Stimulated activated CD8-positive, alpha-beta memory T cell treated with anti-CD3 and anti-CD28 coated beads, Interleukin-15, amount 100 ng/mL, for 4 hours (primary cell): ENCODE measurements around the gene LDB2.

ENCODE experiments used
- DNase-seq, 2 donors: peaks; one replicate each; pipeline ENCODE4 v3.0.0-alpha.2; 2020; ENCODE audit warnings: low read depth in 2 of 2

The LDB2 gene

GRCh38 chr4:16802044-16802443 is 96.4 kb downstream of the LDB2 start:
- no peak for DNase-seq

DNA sequence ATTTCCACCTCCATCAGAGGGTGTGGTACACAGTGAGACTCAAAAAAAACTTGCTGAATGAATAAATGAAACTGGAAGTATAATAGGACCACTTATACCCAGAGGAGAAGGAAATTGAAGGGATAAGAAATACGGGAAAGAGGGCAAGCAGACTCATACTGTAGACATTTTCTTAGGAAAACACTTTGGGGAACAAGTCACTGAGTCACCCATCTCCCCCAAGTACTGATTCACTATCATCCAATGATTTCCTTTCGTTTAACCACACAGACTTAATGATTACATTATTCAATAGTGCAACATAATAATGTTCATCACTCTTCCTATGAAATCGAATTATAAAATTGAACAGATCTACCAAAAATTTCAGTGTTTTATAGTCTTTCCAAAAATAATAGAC is 97.1 kb downstream of the LDB2 start:
- DNase-seq, result no peak

GRCh38 chr4:16794816-16795445 is 103.5 kb downstream of the LDB2 start:
- DNase-seq, result no peak

GRCh38 chr4:16791460-16791859 is 107.0 kb downstream of the LDB2 start:
- no peak for DNase-seq

DNA sequence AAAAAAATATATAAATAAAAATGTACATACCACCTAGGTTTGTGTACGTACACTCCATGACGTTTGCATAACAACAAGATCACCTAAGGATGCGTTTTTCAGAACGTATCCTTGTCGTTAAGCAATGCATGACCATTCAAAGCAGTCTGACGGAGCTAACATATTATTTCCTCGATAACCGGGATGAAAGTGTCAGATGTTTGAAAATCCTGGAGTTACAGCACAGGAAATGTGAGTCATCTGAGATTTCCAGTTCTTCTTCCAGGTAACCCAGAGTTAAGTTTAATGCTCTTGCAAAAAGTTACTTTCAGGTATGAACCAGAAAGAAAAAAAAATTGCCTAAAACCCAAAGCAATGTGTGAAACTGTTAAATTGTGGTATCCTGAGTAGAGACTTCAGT is 107.9 kb downstream of the LDB2 start:
- no peak for DNase-seq

GRCh38 chr4:16788868-16789267 is 109.6 kb downstream of the LDB2 start:
- no peak for DNase-seq

DNA sequence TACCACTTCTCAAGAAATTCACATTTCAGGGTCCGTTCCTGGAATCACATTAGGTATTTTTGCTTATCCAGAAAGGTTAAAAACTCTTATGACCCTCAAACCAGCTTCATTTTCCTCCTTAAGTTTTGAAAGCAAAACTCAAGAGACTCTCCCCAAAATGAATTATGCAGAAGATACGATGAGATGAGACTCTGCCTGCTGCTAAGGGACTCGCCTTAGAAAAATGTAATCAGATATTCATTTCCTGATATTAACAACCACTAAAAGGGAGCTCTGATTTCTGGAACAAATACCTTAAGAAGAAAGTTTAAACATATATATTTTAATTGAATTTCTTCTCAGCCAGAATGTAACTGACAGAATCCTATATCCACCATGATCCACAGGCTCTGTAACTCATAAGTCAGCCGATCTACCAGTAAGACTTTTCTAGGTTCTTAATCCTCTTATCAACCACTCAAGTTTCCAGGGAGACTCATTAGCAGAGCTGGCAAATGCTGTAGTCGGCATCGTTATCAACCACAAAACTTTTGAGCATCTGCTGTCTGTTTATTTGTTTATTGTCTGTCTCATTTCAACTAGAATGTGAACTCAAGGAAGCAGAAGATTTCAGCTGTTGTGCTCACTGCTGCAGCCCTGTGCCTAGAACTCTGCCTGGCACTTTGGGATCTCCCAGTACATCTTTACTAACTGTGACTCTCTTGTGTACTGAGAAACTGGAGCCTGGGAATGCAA is 112.5 kb downstream of the LDB2 start:
- no peak for DNase-seq

DNA sequence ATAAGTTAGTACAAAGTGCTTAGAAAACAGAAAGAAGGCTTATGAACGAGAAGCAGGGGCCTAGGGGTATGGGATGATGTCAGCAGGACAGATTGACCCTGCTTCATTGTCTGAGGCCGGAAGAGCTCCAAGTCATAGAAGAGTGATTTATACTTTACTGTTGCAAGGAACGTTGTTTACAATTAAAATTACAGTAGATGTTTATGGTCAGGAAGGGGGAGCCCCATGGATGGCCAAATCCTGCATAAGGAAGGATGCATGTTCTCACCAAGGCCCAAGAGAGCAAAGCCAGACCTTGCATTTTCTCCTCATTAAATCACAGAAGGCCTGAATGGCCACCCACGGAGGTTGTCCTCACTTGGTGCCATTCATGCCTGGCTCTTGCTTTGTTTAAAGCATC is 115.3 kb downstream of the LDB2 start:
- no peak for DNase-seq

- DNase-seq, result no peak
These were observed 119.3 kb downstream of the LDB2 start for GRCh38 chr4:16779028-16779675.

- DNase-seq, result no peak
These were observed 120.7 kb downstream of the LDB2 start for GRCh38 chr4:16777726-16778125.

DNA sequence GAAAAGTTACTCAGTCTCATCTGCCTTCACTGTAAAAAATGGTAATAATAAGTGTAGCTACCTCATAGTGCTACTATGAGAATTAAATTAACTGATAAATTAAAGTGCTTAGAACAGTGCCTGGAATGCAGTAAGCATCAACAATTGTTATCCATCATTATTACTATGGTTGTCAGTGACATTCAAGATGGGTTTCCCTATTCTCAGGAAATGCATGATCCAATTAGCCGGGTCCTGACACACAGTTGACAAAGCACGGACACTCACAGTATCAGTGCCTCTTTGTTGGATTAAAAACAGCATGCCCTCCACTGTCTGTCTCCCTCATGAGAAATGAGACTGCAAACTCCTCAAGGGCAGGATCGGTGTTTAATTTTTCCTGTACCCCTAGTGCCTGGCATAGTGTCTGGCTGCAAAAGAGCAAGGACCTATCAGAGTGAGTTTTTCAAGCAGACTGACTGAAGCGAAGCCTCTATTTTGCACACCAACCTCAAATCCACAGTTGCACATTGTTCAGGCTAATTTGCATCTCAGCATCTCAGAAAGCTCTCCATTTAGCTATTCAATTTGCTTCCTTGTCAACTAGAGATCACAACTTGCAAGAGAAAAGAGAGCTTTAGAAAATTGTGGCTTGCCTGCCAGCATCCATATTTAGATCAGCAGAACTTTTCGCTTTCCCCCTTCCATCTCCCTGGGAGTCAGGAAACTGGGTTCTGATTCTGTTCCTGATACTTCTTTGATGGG is 122.9 kb downstream of the LDB2 start:
- DNase-seq, result no peak

DNA sequence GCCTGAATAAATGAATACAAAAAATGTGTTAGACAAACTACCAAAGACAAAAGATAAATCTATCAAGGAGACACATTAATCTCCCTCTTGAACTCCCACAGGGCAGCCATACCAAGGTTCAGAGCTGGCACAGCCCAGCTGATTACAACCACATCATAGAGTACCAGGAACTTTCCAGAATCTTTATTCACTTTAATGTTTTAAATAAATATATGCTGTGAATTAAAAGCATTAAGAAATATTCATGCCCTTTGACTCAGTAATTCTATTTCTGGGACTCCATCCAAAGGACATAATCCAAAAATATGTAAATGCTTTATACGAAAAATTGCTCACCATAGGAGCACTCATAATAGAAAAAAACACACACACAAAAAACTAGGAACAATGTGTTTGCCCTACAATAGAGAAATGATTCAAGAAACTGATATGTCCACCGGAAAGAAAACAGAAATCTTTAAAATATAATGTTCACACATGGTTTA is 126.0 kb downstream of the LDB2 start:
- no peak for DNase-seq

GRCh38 chr4:16770710-16771285 is 127.6 kb downstream of the LDB2 start:
- no peak for DNase-seq

DNA sequence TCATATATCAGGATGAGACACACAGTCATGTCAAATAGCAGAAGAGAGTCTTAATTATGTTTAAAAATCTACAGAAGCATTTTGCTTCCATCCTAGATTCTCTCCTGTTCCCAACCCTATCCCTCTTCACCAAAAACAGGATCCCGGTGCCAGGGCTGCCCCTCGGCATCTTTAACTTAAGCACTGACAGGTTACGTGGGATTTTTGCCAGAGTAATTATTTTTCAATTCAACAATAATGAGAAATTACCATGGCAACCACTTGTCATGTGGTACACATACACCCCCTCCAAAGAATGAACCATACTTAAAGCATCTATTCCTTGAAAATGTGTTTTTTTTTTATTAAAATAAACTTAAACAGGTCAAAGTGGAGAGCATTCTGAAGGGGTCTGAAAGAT is 130.6 kb downstream of the LDB2 start:
- DNase-seq, result no peak

GRCh38 chr4:16767251-16767650 is 131.2 kb downstream of the LDB2 start:
- DNase-seq, result no peak

- DNase-seq, result no peak
These were observed 132.9 kb downstream of the LDB2 start for GRCh38 chr4:16765546-16765945.

DNA sequence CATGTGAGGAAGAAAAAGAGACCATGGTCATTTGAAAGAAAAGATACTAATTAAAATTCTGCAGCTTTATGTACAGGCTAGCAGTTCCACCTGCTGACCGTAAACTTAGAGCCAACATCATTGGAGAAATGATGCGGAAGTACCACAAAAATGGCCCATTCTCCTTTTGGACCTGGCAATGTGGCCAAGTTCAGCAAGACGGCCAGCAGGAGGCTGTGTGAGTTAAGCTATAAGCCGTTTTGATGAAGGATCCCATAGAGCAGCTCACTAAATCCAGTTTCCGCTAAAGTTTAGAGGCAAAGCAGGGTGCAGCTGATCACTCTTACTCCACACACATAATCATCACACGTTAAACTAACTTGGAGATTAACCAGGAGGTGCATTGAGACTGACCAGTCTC is 133.8 kb downstream of the LDB2 start:
- DNase-seq, result no peak

GRCh38 chr4:16760617-16761363 is 137.7 kb downstream of the LDB2 start:
- DNase-seq, result no peak

DNA sequence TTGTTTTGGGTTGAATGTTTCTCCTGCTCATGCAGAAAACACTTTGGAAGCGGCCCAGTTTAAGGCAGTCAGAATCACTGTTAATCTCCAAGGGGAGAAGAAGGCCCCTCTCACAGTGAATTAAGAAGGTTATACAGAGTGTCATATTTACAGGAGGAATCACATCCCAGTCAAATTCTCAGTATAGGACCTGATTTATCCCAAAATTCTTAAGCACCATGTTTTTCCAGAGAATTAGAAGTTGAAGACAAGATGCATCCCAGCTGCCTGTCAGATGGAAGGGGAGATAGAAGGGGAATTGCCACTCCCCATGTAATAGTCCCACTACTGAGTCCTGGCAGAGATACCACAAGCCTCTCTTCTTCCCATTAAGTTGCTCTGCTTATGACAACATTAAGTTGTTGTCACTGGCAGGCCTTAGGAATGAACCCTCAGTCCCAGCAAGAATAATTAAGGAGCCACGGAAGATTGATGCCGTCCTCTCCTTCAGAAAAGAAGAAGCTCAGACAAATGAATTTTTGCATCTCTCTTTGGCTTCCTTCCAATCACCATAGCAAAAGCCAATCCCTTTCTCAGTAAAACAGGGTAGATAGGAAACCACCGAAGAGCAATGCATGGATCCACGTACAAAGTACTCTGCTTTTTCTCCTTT is 138.4 kb downstream of the LDB2 start:
- no peak for DNase-seq

DNA sequence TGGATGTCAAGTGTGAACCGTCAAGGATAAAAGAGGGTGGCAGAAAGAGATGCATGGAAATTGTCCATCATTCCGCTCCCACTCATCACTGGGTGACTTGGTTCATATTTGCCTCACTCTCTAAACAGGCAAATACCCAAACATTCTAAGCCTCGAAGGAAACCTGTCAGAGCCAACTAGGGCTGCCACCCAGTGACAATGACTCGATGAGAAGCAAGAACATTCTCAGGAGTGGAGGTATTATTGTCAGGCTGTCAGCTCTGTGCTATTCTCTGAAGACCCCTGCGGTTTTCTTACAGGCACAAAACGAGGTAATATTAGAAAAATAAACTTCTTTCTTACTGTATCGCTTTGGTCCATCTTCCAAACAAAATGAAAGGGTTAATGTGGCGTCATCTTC is 139.6 kb downstream of the LDB2 start:
- no peak for DNase-seq

DNA sequence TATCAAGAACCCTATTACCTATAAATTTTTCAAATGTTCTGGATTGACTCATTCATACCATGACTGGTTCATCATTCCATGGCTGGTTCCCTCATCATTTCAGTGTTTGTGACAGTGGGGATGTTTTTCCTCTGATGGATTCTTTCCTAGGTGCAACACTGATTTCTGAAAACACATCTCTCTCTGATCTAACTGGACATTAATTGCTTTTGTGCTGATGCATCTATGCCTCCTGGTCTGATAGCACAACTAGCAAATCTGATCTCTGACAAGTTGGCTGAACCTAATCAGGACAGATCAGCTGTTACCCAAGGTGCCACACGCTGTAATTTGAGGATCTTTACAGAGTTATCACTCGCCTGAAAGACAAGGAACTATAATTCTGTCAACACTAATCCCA is 140.2 kb downstream of the LDB2 start:
- DNase-seq, result no peak
